Astrocyte (in vitro differentiated cells and primary cell): ENCODE results near the gene ATRN.

Source experiments
- CTCF ChIP-seq: IDR thresholded peaks from 2 replicates; pipeline ENCODE4 v1.5.1; 2011; ENCODE audit warnings: low read depth, mild to moderate bottlenecking, inconsistent platforms, low read length, moderate library complexity; ENCODE audit not compliant: insufficient read depth
- EZH2 ChIP-seq: IDR thresholded peaks from 2 replicates; pipeline ENCODE4 v1.6.1; 2012; ENCODE audit warnings: mild to moderate bottlenecking, low read length, inconsistent platforms; ENCODE audit not compliant: insufficient read depth

DNA sequence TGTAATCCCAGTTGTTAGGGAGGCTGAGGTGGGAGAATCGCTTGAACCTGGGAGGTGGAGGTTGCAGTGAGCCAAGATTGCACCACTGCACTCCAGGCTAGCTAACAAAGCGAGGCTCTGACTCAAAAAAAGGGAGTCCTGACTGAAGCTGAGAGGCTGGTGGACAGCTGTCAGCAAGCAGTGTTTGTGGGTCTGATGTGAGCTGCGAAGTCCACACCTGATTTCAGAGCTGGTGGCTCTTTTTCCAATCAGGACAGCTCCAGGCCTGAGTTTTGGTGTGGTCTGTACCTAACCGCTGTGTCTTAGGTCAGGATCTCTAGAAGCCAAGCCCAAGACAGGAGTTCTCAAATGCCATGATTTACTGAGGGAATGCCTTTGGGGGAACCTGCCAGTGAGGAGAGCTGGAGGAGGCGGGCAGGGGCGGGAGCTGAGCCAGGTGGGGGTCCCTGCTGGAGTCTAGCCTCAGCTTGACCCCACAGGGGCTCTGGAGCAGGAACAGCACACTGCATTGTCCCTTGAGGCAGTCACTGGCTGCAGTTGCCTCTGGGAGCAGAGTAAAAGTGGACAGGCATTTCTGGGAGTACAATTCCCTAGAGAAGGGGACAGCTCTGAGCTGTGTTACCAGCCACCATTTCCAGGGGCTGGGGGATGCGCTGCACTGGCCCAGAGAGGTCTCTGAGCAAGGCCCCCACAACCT is 187.3 kb downstream of the ATRN start:
- TF ChIP-seq CTCF (no peak), EZH2 (no peak)
